Fibroblast of villous mesenchyme (primary cell): ENCODE results near the gene MYOG. TPM values are rescaled to one million over a fixed set of nuclear protein-coding genes. Genes with fewer than 3 reads are reported as not detected.

ENCODE experiments used
- DNase-seq: peaks from one replicate; pipeline ENCODE4 v3.0.0-alpha.2; 2010; ENCODE audit warnings: low read depth
- H3K4me3 ChIP-seq: 2 replicates; pipeline ENCODE4 v1.5.1; 2011; ENCODE audit warnings: low read depth, mild to moderate bottlenecking, low read length
- total RNA-seq: library from RNA; depleted of rRNA; stranded (reverse); fragments of >200 nt; gene quantifications from 2 replicates; pipeline ENCODE4 v1.2.3, GENCODE V29; 2012
- TF ChIP-seq, protein P1 (sequence below): IDR thresholded peaks from 2 replicates; pipeline ENCODE4 v1.5.1; 2012; ENCODE audit warnings: low read depth, mild to moderate bottlenecking, low read length; ENCODE audit not compliant: insufficient read depth

Gene MYOG
- total RNA-seq, 1 donor, result not detected

DNA sequence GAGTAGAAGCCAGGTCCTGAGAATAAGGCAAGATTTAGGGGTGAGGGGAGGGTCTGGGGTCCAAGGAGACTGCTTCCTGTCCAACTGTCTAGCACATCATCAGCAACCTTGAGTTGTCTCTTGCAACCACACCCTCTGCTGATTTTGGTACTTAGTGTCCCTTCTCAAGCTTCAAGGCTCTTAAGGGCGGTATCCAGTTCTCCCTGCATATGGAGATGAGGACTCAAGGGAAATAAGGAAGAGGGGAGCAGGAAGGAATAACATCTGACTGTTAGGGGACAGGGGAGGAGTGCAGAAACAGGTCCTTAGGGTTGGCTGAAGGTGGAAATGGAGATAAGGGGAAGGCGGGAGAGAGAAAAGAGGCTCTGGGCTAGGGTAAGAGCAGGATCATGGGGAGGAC lies 12.3 kb downstream of the MYOG start:
- TF ChIP-seq, protein P1, sequence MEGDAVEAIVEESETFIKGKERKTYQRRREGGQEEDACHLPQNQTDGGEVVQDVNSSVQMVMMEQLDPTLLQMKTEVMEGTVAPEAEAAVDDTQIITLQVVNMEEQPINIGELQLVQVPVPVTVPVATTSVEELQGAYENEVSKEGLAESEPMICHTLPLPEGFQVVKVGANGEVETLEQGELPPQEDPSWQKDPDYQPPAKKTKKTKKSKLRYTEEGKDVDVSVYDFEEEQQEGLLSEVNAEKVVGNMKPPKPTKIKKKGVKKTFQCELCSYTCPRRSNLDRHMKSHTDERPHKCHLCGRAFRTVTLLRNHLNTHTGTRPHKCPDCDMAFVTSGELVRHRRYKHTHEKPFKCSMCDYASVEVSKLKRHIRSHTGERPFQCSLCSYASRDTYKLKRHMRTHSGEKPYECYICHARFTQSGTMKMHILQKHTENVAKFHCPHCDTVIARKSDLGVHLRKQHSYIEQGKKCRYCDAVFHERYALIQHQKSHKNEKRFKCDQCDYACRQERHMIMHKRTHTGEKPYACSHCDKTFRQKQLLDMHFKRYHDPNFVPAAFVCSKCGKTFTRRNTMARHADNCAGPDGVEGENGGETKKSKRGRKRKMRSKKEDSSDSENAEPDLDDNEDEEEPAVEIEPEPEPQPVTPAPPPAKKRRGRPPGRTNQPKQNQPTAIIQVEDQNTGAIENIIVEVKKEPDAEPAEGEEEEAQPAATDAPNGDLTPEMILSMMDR, result no peak
- H3K4me3 ChIP-seq, result no peak overlapping the region
- no peak for DNase-seq

DNA sequence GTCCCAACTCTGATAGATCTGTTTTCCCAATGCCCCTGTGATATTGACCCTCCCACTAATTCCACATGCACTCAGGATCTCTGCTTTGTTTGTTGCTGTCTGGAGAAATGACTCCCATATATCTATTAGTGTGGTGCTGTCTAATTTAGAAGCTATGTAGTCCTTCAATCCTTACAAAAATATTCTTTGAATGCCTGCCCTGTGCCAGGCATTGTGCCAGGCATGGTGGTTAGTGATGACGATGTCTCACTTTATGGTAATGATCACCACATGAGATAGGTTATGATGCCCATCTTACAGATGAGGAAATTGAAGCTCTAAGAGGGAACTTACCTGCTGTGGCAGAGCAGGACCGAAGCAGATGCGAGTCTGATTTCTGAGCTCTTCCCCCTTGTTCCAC lies 12.9 kb downstream of the MYOG start:
- no peak overlapping the region for H3K4me3 ChIP-seq
- no peak for DNase-seq
- TF ChIP-seq, protein P1, result no peak

DNA sequence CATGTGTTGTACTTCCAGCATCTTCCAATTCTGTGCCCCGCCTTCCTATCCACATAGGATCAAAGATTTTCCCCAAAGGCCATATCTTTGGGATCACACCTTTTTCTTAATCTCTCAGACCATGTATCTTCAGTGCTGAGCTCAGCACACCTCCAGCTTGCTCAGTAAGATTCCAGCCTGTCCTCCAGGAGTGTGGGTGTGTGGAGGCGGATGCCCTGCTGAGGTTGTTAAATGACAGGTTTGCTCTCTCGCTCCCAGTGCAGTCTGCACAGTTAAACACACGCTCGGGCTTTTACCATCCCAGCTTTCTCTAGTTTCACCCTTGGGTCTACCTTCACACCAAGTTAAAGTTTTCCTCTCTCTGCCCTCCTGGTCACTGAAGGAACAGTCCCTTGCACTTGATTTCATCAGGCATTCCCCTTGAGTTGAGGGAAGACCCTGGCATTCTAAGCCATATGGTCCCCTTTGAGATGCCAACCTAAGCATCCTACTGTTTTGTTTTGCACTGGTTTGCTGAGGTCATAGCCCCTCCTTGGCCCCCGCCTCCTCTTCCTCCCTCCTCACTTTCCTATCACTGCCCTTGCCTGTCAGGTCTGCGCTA lies 13.7 kb downstream of the MYOG start:
- DNase-seq, result no peak
- H3K4me3 ChIP-seq, result no peak overlapping the region
- TF ChIP-seq, protein P1, result no peak

DNA sequence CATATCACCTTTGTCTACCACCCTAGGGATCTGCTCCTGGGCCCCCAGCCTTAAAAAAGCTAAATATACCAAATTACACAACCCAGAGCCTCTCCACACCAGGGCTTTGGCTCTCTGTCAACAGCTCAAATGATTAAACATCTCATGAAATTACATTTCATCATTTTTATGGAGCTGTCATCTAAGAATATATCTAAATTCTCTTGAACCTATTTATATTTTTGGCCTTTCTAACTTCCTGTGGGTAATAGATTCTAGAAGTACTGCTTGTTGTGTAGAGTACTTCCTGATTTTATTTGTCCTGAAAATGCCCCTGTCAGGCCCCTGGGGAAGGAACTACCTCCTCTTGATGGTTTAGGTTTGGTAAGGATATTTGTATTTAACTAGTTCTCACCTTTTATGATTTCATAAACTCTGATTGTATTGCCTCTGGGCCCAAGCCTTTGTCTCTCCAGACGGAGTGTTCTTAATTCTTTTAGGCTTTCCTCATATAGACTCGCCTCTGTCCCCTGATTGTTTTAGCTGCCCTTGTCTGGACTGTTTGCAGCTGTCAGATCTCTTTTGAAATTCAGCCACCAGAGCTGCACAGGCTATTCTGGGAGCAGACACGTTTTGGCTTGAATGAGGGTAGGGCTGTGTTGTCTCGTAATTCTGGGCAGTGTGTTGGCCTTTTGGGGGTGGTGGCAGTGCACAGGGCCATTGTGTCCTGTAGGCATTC lies 16.6 kb downstream of the MYOG start:
- peak; percentile 24 for DNase-seq
- TF ChIP-seq, protein P1, result no peak
- no peak overlapping the region for H3K4me3 ChIP-seq

DNA sequence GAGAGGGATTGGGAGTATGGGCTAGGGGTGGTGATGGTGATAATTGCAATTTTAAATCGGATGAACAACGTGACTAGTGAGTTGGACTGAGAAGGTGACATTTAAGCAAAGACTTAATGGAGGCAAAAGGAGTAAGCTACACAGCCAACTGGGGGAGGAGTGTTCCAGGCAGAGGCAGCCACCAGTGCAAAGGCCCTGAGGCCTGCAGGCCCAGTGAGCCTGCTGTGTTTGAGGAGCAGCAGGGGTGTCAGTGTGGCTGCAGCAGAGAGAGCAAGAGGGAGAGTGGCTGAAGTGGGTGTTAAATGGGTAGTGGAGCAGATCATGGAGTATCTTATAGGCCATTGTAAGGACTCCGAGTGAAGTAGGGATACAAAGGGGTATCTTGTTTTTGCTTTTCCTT lies 18.8 kb downstream of the MYOG start:
- no peak for DNase-seq
- TF ChIP-seq, protein P1, result no peak
- H3K4me3 ChIP-seq, result no peak overlapping the region

DNA sequence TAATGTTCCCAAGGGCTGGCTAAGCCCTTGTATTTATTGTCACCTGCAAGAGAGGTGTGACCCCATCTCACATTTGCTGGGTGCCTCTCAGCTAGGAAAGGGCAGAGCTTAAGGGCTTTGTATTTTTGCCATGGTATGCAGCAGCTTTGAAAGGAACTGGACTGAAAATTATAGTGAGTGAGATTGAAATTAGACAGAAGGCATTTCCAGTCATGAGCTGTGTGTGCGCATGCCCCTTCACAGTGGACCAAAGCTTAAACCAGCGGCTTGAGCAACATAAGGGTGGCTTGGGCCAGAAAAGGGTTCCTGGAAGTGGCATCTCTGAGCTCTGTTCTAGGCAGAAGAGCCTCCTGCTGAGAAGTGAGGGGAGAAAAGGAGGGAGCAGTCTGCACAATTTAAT lies 19.8 kb downstream of the MYOG start:
- TF ChIP-seq, protein P1, result no peak
- no peak overlapping the region for H3K4me3 ChIP-seq
- DNase-seq, result no peak
